H4 (cell line): ENCODE measurements around the gene ST3GAL3. TPM values are rescaled to one million over a fixed set of nuclear protein-coding genes. Genes with fewer than 3 reads are reported as not detected.

Experiments used
- DNase-seq: peaks from one replicate; pipeline ENCODE4 v3.0.0-alpha.2; 2015; ENCODE audit warnings: low spot score
- total RNA-seq: library from RNA; depleted of rRNA; stranded (reverse); fragments of >200 nt; shearing (Covaris generic); gene quantifications from 2 replicates; pipeline ENCODE4 v1.2.3, GENCODE V29; 2014; rRNA removed

The ST3GAL3 gene
- total RNA-seq, 1 experiment from 2014 or later = 12.1 TPM

DNA sequence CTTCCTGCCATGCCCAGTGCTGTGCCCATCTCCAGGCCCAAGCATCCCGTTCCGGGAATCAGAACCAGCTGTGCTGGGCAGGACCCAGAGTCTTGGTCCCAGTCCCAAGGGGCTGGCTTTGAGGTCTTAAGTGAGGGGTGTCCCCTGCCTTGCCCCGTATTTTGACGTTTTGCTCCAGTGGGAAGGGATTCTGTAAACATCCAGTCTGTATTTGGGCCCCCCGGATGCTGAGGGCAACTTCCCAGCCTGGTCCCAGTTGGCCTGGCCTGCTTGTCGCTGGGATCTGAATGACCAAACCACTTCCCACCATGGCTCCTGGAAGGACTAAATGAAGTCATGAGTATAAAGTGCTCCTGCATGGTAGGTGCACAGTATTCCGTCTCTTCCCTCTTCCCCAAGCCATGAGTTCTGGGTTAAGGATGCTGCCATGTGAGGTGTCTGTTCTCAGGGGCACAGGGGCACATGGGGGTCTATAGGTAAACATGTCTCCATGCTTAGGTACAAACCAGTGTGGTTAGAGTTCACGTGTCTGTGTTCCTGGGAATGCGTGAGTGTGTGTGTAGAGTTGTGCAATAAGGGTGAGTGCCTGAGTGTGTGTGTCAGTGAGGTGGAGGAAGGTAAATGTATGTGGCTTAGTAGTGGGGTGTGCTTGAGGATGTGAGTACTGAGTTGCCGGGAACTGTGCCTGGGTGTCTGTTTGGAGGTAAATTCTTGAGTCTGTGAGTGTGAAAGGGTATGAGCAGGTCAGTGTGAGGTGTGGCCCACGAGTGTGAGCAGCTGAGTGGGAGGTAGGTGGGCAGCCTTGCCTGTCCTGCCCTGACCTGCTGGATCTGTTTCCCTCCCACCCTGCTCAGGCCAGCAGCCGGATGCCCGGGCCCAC is 273.2 kb downstream of the ST3GAL3 start:
- no peak for DNase-seq

Other genes with a start within 250 kb of the ST3GAL3 start
- 8.5 and 11.6 TPM in 2 replicates for gene PTPRF, start 176.7 kb upstream of the ST3GAL3 start, total RNA-seq
- 29.4 and 30.8 TPM in 2 replicates for gene KDM4A, start 57.4 kb upstream of the ST3GAL3 start, total RNA-seq
- 0.25 TPM in 1 of 2 replicates, not detected in the other for gene ARTN, start 226.3 kb downstream of the ST3GAL3 start, total RNA-seq
- 18.8 and 22.6 TPM in 2 replicates for gene IPO13, start 239.4 kb downstream of the ST3GAL3 start, total RNA-seq